NT2/D1 (cell line): ENCODE data around the gene GMPR.

Experiments
- DNase-seq: peaks from one replicate; pipeline ENCODE4 v3.0.0-alpha.2; 2011; ENCODE audit warnings: low read depth, low spot score
- H3K27me3 ChIP-seq: 2 replicates; pipeline ENCODE4 v1.6.0; 2011; ENCODE audit warnings: mild to moderate bottlenecking; ENCODE audit not compliant: insufficient read length, insufficient read depth
- H3K36me3 ChIP-seq: 2 replicates; pipeline ENCODE4 v1.6.1; 2011; ENCODE audit warnings: mild to moderate bottlenecking, low read length, mixed read lengths; ENCODE audit not compliant: insufficient read depth, insufficient read length
- H3K4me1 ChIP-seq: 2 replicates; pipeline ENCODE4 v1.5.1; 2011; ENCODE audit not compliant: insufficient read depth, insufficient read length
- H3K4me3 ChIP-seq: 2 replicates; pipeline ENCODE4 v1.5.1; 2011; ENCODE audit warnings: low read depth; ENCODE audit not compliant: insufficient read length
- H3K9ac ChIP-seq: 2 replicates; pipeline ENCODE4 v1.6.0; 2011; ENCODE audit warnings: low read depth; ENCODE audit not compliant: insufficient read length
- H3K9me3 ChIP-seq: 2 replicates; pipeline ENCODE4 v1.5.1; 2011; ENCODE audit warnings: mild to moderate bottlenecking, low read length; ENCODE audit not compliant: insufficient read depth
- SUZ12 ChIP-seq: IDR thresholded peaks from 2 replicates; pipeline ENCODE4 v1.6.1; 2011; ENCODE audit not compliant: insufficient read length, insufficient read depth; ENCODE audit errors: extremely low read depth
- YY1 ChIP-seq: IDR thresholded peaks from 2 replicates; pipeline ENCODE4 v1.6.1; 2011; ENCODE audit not compliant: insufficient read length, insufficient read depth
- ZNF274 ChIP-seq: IDR thresholded peaks from 2 replicates; pipeline ENCODE4 v1.6.1; 2011; ENCODE audit warnings: mild to moderate bottlenecking, low read depth, low read length

The GMPR gene

DNA sequence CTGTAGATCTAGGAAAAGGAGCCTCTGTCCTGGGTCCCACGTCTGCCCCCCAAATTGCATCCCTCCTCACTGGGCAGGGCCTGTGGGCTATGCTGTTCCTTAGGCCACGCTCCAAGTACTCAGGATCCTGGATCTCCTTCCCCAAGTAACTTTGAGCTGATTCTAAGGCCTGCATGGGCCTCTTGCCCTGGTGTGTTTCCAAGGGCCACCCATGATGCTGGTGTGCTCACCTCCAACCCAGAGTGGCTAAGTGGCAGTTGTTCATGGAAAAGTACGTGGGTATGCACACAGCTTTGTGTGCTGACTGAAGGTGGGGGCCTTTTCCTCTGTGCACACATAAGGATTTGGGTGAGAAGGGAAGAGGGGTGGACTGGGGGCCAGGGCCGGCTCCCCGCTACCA, 5.3 kb downstream of the GMPR start:
- no peaks in the 10 kb centered on the region for H3K4me1 ChIP-seq
- TF ChIP-seq SUZ12 = no peak
- TF ChIP-seq YY1 = no peak
- TF ChIP-seq ZNF274 = no peak
- no peaks in the 10 kb centered on the region for H3K9me3 ChIP-seq
- DNase-seq = no peak
- no peaks in the 10 kb centered on the region for H3K36me3 ChIP-seq
- peaks cover 25% of the 10 kb centered on the region for H3K27me3 ChIP-seq
- H3K4me3 ChIP-seq = no peak overlapping the region
- no peak overlapping the region for H3K9ac ChIP-seq

- Histone ChIP-seq H3K9ac (no peak overlapping the region), H3K4me3 (no peak overlapping the region), H3K27me3 (peaks cover 17% of the 10 kb centered on the region), H3K36me3 (no peaks in the 10 kb centered on the region), H3K9me3 (no peaks in the 10 kb centered on the region), H3K4me1 (no peaks in the 10 kb centered on the region)
- TF ChIP-seq ZNF274 (no peak), SUZ12 (no peak), YY1 (no peak)
- no peak for DNase-seq
These were observed 6.1 kb downstream of the GMPR start for GRCh38 chr6:16244446-16244845.

DNA sequence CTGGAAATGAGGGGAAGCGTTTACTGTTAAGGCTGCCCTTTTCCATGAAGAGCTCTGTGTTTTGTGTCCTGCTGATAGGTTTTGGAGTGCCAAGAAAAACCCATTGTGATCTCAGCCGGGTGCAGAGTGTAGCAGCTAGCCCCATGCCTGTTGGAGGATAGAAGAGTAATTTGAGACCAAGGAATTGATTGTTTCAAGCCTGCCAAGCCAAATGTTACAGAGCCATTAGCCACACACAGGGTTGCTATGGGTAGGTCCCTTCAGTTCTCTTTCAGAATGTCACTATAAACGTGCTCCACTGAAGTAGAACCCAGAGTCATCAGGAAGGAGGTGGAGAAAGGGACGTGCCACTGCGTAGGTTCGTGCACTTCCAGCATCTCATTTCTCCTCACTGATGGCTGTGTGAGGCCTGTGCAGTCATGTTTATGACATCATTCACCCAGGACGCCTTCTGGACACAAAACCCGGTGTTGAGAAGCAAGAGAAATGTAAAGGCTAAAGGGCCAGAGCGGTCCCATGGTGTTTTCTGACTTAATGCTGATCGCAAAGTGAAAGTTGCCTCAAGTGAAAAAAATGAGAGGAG, 6.6 kb downstream of the GMPR start:
- no peak for TF ChIP-seq YY1
- no peak for TF ChIP-seq ZNF274
- no peak for TF ChIP-seq SUZ12
- Histone ChIP-seq H3K9me3 (no peaks in the 10 kb centered on the region), H3K4me1 (no peaks in the 10 kb centered on the region), H3K36me3 (no peaks in the 10 kb centered on the region), H3K9ac (no peak overlapping the region), H3K4me3 (no peak overlapping the region), H3K27me3 (peaks cover 12% of the 10 kb centered on the region)
- DNase-seq = no peak

GRCh38 chr6:16248271-16248853, 10.0 kb downstream of the GMPR start:
- H3K9ac ChIP-seq = no peak overlapping the region
- H3K36me3 ChIP-seq = no peaks in the 10 kb centered on the region
- H3K4me1 ChIP-seq = no peaks in the 10 kb centered on the region
- no peaks in the 10 kb centered on the region for H3K9me3 ChIP-seq
- no peak for DNase-seq
- TF ChIP-seq YY1 = no peak
- TF ChIP-seq ZNF274 = no peak
- TF ChIP-seq SUZ12 = no peak
- H3K27me3 ChIP-seq = no peaks in the 10 kb centered on the region
- H3K4me3 ChIP-seq = no peak overlapping the region

DNA sequence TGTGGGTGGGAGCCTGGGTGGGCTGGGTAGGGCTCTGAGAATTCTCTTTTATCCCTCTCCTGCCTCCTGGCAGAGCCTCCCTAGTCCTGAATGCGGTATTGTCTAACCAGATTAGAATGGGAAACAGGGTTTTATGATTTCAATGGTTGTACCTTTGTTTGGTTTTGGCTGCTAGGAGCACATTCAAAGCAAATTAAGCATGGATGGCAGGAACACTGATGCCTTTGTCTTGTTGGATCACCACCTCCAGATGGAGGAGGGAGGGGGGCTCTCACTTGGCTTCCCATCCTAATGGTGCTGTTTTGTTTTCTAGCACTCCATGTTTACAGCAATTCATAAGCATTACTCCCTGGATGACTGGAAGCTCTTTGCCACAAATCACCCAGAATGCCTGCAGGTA, 11.6 kb downstream of the GMPR start:
- H3K36me3 ChIP-seq = no peaks in the 10 kb centered on the region
- peak; percentile 65 for DNase-seq
- H3K4me1 ChIP-seq = no peaks in the 10 kb centered on the region
- no peak overlapping the region for H3K9ac ChIP-seq
- H3K27me3 ChIP-seq = no peaks in the 10 kb centered on the region
- no peak overlapping the region for H3K4me3 ChIP-seq
- TF ChIP-seq SUZ12 = no peak
- TF ChIP-seq ZNF274 = no peak
- no peak for TF ChIP-seq YY1
- H3K9me3 ChIP-seq = no peaks in the 10 kb centered on the region

DNA sequence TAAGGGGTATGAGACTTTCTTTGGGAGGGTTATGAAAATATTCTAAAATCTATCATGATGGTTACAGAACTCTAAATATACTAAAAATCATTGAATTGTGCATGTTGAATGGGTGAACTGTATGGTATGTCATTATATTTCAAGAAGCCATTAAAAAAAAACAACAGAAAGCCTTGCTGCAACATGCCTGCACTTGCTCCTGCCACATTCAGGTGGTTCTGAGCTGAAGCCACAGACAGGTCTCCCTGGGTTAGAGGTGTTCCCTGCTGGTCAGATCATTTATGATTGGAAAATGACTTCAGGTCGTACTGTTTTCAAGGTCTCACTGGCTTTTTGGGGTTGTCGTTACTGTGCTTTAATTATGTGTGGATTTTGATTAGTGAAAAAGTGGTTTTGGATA, 13.3 kb downstream of the GMPR start:
- H3K9ac ChIP-seq = no peak overlapping the region
- no peak for TF ChIP-seq SUZ12
- TF ChIP-seq ZNF274 = no peak
- no peak for TF ChIP-seq YY1
- H3K36me3 ChIP-seq = no peaks in the 10 kb centered on the region
- H3K27me3 ChIP-seq = no peaks in the 10 kb centered on the region
- no peak overlapping the region for H3K4me3 ChIP-seq
- H3K4me1 ChIP-seq = no peaks in the 10 kb centered on the region
- no peaks in the 10 kb centered on the region for H3K9me3 ChIP-seq
- no peak for DNase-seq

DNA sequence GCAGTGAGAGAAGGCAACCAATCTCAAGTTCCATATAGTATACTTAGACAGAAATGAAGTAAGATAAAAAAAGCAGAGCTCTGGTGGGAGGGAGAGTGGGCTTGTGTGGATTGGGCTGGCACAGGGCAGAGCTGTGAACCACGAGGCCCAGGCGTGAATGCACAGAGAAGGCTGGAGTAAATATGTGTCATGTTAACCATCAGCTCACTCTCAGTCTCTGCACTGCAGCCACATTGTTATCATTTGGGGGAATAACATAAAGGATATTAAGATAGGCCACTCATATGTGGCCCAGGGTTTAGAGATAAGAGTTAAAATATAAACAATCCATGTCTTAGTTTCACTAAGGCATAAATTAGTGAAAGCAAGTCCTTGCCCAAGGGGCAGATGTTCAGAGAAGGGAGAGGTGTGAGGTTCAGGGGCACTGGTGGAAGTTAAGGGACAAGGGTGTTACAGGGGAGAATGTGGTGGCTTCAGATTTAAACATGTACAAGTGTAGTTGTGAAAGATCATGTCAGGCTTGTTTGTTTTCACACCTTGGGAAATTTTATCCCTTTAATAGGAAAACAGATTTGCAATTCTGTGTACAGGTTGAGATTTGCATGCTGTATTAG, 14.4 kb downstream of the GMPR start:
- H3K36me3 ChIP-seq = no peaks in the 10 kb centered on the region

More for the DNA sequence above, 14.4 kb downstream of the GMPR start:
- H3K9ac ChIP-seq = no peak overlapping the region
- no peaks in the 10 kb centered on the region for H3K27me3 ChIP-seq
- H3K4me1 ChIP-seq = peaks cover under 1% of the 10 kb centered on the region
- TF ChIP-seq ZNF274 (no peak), YY1 (no peak), SUZ12 (no peak)
- H3K4me3 ChIP-seq = no peak overlapping the region
- no peaks in the 10 kb centered on the region for H3K9me3 ChIP-seq
- no peak for DNase-seq
